ENCODE data around the gene UBE2D2. TPM values are rescaled to one million over a fixed set of nuclear protein-coding genes. Genes with fewer than 3 reads are reported as not detected.

The UBE2D2 gene
- total and polyA plus RNA-seq, 2 of the 13 experiments (the other 11 are each of a cell fraction or from before 2014, with no cell fraction given) = 79.1 to 109 TPM

DNA sequence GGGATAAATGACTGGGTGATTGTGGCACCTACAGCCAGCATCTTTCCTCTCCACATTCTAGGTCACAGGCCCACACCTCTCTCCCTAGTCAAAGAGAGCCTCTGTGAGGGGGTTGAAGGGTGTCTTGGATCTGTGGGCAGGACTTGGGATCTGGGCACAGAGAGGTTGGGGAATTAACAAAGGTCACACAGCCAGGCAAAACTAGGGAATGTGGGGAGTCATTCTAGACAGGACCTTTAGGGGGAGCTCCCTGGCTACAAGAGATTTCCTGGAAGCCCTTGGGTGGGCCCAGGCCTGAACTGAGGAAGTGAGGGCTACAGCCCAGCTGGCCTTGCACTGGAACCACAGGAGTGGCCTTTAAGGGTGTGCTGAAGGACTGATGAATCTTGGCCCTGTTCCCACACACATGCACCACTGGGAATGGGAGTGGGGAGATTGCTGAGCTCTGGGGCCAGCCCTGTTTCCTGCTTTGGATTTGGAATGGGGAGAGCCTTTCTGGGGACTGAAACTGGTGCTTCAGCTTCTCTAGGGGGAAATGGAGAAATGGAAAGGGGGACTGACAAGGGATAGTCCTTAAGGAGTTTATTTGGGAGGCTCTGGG is 74.6 kb downstream of the UBE2D2 start (continued):
- TF ChIP-seq XRCC5 (optimal IDR thresholded peaks at IDR 0.05; ENCODE audit: low read length) (peak; percentile 30), HNRNPH1 (optimal IDR thresholded peaks at IDR 0.05; ENCODE audit: low read depth, low read length) (no peak), HDAC2 (CRISPR knock-in tag; IDR thresholded peaks at IDR 0.05) (peak; percentile 49; the same call in 1 of the 2 replicates), CREM (IDR thresholded peaks at IDR 0.05) (0 out of 2 replicates have a peak, but pooled peaks have one; percentile 16), CREM (CRISPR knock-in tag; IDR thresholded peaks at IDR 0.05) (no peak), CTCF (CRISPR knock-in tag; IDR thresholded peaks at IDR 0.05) (peak; percentile 84)

DNA sequence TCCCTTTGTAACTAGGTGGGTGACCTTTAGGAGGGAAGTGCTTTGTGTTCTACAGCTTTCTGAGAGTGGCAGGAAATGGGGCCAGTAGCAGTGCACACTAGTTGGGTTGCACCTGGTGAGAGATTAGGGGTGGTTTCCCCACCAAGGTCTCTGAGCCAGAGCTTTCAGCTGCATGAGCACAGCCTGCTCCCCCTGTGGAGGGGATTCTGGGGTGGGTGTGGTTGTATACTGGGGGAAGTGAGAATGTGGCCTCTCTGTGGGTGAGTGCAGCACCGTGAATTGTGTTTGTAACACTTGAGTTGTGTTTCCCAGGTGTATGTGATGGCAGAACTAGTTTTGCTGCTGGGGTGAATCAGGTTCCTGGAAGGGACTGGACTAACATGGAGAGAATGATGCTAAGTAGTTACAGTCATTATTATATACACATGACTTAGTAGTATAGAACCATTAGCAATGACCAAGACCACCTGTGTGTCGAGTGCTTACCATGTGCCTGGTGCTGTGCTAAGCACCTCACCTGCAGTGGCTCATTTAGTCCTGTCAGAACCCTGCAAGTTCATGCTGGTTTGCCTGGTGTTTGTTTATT is 75.2 kb downstream of the UBE2D2 start:
- WGBS (ENCODE audit: low lambda C conversion rate) = 33% methylated on average over 1 of the region's 2 CpGs
- DNase-seq (ENCODE audit: low spot score) (no peak), FAIRE-seq (peak; percentile 4), ATAC-seq (no peak)
- POLR2A ChIA-PET = interaction anchor here (0.7 to 4.6 kb wide), 13 partner anchors 11 to 133 kb away, joined by 3 to 95 read pairs (median 4); partner anchors contain the start of gene CXXC5
- Histone ChIP-seq H3K4me3 (replicated peaks in 1 of 3; ENCODE audit: insufficient read depth in 1 of 3, low read depth in 2 of 3, low read length in 3 of 3) (no peak overlapping the region), H3K27me3 (ENCODE audit: control insufficient read depth in 1 of 2, insufficient read depth in 2 of 2, low read length in 2 of 2) (no peaks in the 10 kb centered on the region), H3K27ac (ENCODE audit: extremely low read length, insufficient read depth, low read length) (peak overlapping the region; percentile 19), H4K20me1 (ENCODE audit: insufficient read depth, low read length) (no peaks in the 10 kb centered on the region), H3K4me2 (ENCODE audit: low read depth, low read length) (peak overlapping the region; percentile 85), H3K9ac (ENCODE audit: insufficient read depth, low read depth, low read length) (no peak overlapping the region), H3K36me3 (replicated peaks in 1 of 2; ENCODE audit: control insufficient read depth in 1 of 2, insufficient read depth in 2 of 2, low read length in 2 of 2) (no peaks in the 10 kb centered on the region), H3K9me3 (ENCODE audit: low read length) (no peaks in the 10 kb centered on the region), H3K79me2 (ENCODE audit: insufficient read depth, low read length) (no peaks in the 10 kb centered on the region), H2AFZ (ENCODE audit: low read length) (no peak overlapping the region), H3K4me1 (ENCODE audit: insufficient read depth, low read length) (peaks cover 79% of the 10 kb centered on the region)
- no TSS peak for BruUV-seq (replicated peaks)
- intact Hi-C loops (cut with micrococcal nuclease; ENCODE audit: unreplicated experiment) (loop anchor here (10.0 kb wide), 1 partner anchor 209 kb away; no protein-coding TSS in a partner anchor), in situ Hi-C loops (cut with HindIII; ENCODE audit: extremely low pct_ligation_motif_present, low pct_unique_long_range_greater_than_20kb) (loop anchor here (5.0 to 25.0 kb wide), 2 partner anchors 71 to 326 kb away; no protein-coding TSS in a partner anchor)
- CTCF ChIA-PET (ENCODE audit: low intra/inter-chr PET ratio, low total read pairs) = interaction anchor here (1.8 to 2.9 kb wide), 3 partner anchors 13 to 130 kb away, joined by 10 to 19 read pairs (median 10); no protein-coding TSS in a partner anchor
- 0 out of 2 replicates have a peak, but pooled peaks have one; percentile 34 for TF ChIP-seq ZFP90 (CRISPR knock-in tag; IDR thresholded peaks at IDR 0.05; ENCODE audit: borderline replicate concordance)
- no peak for TF ChIP-seq AGO2 (optimal IDR thresholded peaks at IDR 0.05; ENCODE audit: low read depth, low read length)
- TF ChIP-seq, protein P1, sequence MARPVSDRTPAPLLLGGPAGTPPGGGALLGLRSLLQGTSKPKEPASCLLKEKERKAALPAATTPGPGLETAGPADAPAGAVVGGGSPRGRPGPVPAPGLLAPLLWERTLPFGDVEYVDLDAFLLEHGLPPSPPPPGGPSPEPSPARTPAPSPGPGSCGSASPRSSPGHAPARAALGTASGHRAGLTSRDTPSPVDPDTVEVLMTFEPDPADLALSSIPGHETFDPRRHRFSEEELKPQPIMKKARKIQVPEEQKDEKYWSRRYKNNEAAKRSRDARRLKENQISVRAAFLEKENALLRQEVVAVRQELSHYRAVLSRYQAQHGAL (CRISPR knock-in tag; IDR thresholded peaks at IDR 0.05; ENCODE audit: not compliant biosample characterization) = no peak
- 0 out of 2 replicates have a peak, but pooled peaks have one; percentile 7 for TF ChIP-seq PHF20 (CRISPR knock-in tag; IDR thresholded peaks at IDR 0.05)
- TF ChIP-seq MED13 (CRISPR knock-in tag; IDR thresholded peaks at IDR 0.05) = no peak
- TF ChIP-seq, protein P2, sequence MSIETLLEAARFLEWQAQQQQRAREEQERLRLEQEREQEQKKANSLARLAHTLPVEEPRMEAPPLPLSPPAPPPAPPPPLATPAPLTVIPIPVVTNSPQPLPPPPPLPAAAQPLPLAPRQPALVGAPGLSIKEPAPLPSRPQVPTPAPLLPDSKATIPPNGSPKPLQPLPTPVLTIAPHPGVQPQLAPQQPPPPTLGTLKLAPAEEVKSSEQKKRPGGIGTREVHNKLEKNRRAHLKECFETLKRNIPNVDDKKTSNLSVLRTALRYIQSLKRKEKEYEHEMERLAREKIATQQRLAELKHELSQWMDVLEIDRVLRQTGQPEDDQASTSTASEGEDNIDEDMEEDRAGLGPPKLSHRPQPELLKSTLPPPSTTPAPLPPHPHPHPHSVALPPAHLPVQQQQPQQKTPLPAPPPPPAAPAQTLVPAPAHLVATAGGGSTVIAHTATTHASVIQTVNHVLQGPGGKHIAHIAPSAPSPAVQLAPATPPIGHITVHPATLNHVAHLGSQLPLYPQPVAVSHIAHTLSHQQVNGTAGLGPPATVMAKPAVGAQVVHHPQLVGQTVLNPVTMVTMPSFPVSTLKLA (IDR thresholded peaks at IDR 0.05) = peak; percentile 44; the same call in 1 of the 2 replicates
- 0 out of 2 replicates have a peak, but pooled peaks have one; percentile 24 for TF ChIP-seq ZNF430 (CRISPR knock-in tag; IDR thresholded peaks at IDR 0.05)
- TF ChIP-seq ZNF605 (CRISPR knock-in tag; IDR thresholded peaks at IDR 0.05) = peak; percentile 62; the same call in 1 of the 2 replicates
